RPMI7951 (cell line): ENCODE data around the gene SHROOM2. TPM values are rescaled to one million over a fixed set of nuclear protein-coding genes. Genes with fewer than 3 reads are reported as not detected.
"Not testable (repeated sequence)": the region's sequence is repeated elsewhere in the genome, so short reads cannot be mapped to it uniquely, and the experiment has no call there.

Experiments used
- DNase-seq: peaks from one replicate; pipeline ENCODE4 v3.0.0-alpha.2; 2012; ENCODE audit warnings: low read depth
- total RNA-seq: library from RNA; depleted of rRNA; stranded (reverse); fragments of >200 nt; shearing (Covaris generic); gene quantifications from 2 replicates; pipeline ENCODE4 v1.2.3, GENCODE V29; 2014

The SHROOM2 gene
- total RNA-seq, 1 experiment from 2014 or later, result 27.3 TPM

DNA sequence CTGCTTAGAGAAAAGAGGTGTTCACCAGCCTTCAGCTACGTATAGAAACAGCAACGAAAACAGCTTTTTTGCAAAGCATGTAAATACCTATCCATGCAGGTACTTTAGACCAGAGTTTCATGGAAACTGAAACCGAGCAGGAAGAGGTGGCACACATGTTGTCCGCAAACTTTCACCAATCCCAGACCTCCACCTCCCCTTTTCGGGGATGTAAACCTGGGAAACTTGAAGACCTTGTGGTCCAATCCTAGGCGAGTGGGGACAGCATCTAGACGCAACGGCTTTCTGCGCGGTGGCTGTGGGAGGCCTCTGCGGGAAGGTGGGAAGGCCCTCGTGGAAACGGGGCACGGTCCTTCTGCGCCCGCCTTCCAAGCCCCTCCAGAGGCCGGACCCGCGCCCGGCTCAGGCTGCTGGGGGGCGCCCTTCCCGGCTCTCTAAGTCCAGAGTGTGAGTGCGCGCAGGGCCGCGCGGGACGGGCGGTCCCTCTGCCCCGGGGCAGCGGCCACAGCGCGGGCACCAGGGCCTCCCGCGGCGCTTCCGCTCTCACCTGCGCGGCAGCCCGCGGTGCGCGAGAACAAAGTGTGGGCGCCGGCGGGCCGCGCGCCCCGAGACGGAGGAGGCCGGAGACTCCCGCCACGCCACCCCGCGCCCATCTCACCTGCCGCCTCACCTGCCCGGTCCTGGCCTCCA lies 830 bp upstream of the SHROOM2 start:
- DNase-seq, result no peak

DNA sequence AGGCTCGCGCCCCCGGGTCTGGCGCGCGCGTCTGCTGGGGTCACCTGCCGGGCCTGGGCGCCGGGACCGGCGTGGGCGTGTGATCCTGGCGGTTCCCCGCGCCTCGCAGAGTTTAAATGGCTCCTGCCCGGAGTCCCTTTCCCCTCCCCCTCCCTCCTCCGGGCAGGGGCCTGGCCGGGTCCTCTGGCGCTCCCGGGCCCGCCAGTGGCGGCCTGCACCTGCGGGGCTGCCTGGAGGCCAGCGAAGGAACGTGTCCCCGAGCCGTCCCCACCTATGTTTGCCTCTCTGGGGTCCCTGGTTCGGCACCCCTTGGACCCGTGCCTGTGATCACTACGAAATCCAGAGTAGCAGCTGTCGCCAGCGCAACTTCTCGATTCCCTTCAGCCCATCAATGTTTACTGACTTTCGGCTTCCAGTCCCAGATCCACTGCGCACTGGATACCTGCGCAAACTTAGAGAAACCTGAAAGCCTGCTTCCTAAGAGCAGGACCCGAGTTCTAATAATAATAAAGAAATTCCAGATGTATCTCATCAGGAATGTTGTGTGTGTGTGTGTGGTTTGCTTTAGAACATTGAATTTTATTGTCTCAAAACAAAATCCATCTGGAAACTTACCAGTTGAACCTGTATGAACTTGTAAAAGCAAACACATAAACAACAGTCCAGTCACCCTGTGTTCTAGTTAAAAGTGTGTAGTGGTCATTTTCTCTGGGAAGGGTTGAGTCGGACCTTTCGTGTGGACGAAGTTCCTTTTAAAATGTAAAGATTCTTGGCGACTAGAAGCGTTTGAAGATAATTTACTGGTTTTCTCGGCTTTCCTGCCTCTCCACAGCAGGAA lies 788 bp downstream of the SHROOM2 start:
- no peak for DNase-seq

DNA sequence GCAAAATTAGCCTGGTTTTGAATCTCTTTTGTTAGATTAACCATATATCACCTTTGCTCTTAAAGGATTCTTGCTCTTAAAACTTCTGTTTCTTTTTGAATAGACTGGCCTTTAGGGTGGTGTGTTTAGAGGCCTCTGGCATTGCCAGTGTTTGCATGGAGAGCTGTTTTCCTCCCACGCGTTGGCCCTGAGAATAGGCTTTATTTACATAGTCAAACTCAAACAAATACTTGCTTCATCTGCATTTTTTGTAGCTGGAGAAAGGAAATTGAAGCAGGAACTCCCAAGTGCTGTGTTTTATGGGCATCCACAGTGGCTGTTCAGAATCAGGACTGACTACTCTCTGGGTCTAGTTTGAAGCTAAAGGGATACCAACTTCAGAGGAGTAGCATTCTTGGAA lies 2.7 kb downstream of the SHROOM2 start:
- peak; percentile 28 for DNase-seq

DNA sequence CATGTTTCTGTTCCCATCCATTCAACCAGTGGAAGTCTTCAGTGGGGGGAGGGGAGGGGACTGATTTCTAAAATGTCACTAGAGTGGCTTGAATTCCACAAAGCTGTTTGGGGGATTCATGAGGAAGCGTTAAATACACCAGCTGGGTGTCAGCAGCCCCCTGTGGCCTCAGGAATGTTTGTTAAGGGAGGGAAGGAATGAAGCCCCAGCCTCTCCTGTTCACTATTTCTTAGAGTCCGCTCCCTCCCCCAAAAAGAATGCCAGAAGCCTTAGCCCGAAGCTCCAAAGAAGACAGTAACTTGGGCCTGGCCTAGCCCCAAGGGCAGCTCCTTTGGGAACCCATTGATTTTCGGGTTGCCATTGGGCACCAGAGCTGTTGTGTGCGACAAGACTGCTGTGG lies 3.3 kb downstream of the SHROOM2 start:
- DNase-seq, result no peak

DNA sequence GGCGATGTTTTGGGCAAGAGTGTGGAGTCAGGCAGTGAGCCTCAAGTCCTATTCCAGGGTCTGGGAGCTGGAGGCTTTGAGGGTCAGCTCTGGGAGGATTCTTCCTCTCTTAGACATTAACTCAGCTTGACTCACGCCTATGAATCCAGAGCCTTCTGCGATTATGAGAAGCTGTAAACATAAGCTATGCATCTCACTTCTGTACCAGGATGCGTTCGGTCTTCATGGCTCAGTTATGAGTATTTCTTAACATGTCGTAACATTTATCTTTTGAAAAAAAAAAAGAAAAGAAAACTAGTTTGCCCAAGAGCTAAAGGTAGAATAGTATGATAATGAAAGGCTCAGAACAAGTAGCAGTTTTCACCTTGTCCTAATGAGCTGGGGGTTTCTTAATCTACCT lies 4.6 kb downstream of the SHROOM2 start:
- no peak for DNase-seq

DNA sequence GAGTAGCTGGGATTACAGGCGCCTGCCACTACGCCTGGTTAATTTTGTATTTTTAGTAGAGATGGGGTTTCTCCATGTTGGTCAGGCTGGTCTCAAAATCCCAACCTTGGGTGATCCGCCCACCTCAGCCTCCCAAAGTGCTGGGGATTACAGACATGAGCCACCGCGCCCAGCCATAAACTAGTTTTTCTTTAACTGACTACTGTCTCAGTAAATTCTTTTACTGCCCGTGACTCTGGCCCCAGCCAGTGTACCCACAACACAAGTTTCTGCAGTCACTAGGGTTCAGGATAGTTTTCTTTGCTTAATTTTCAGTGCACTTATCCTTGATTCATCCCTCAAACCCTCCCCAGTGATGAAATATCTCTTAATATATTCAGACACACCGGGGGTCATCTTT lies 8.3 kb downstream of the SHROOM2 start:
- DNase-seq, result no peak

DNA sequence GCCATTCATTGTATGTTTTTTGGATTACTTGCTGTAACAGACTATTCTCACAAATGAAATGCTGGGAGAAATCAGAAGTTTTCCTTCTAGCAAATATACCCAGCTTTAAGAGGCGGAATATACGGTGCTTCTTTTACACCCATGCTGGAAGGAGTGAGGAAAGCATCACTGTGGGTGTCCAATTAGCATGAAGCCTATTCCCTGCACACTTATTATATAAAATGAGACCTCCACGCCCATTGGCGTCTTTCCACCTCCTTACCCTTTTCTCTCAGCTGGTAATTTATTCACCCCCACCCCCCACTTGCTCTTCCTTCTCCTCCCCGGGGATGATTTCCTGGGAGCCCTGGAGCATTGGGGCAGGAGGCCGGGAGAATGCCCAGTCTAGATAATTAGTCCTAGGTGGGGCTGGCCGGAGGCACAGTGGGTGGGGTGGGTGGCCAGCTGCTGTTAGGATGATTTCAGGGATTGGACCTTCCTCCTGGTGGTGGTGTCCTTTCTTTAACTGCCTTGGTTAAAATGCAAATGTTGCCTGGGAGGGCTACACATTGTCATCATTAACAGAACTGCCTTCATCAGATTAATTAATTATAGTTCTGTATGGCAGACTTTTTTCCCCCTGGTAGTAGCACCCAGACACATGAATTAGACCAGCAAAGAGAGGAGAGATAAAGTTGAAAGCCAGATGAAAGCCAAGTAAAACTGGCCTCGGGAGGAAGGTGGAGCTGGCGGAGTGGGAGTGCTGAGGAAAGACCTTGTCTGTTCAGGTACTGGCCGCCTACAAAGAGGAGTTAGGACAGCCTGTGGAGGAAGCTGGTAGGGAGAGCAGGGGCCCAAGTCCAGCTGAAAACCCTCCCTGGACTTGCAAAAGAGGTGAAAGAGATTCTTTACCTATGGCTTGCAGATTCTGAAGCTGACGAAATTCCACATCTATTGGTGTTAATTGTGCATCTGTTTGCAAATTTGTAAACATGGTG lies 11.4 kb downstream of the SHROOM2 start:
- no peak for DNase-seq

DNA sequence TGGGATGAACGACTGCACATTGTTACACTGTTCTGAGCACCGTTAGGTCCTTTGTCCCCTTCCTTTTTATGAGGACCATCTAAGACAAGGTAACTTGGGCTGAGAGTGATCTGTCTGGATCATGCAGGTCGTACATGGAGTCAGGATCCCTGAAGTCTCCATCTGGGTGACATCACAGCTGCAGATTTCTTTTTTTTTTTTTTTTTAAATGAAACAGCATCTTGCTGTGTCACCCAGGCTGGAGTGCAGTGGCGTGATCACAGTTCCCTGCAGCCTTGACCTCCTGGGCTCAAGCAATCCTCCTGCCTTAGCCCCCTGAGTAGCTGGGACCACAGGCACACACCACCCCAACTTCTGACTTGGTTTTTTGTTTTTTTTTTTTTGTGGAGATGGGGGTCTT lies 16.5 kb downstream of the SHROOM2 start:
- DNase-seq, result no peak

DNA sequence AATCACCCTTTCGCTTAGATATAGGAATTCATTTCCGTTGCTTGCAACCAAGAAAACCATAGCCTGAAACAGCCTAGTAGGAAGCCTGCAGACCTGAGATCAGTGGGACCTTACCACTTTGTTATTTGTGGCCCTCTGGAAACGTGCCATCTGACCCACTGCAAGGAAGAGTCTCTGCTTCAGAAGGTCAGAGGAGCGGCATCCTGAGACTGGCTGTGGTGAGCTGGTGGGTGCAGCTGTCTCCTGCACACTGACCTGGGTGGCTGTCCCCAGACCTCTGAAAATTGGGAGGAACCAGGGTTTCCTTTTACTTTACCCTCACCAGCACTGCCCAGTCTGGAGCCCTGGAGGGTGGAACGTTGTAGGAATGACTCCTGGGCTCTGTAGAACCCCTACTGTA lies 18.2 kb downstream of the SHROOM2 start:
- no peak for DNase-seq

DNA sequence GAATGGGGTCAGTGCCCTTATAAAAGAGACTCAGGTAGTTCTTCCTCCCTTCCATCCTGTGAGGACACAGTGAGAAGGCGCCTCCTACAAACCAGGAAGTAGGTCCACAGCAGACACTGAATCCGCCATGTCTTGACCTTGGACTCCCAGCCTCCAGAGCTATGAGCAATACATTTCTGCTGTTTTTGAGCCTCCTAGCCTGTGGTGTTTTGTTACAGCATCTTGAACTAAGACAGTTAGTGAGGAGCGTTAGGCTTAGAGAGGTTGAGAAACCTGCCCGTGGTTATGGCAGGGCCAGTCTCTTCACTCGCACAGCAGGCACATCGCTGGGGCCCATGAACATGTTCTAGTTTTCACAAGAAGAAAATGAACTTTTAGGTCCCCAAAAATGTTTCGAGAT lies 19.7 kb downstream of the SHROOM2 start:
- no peak for DNase-seq

DNA sequence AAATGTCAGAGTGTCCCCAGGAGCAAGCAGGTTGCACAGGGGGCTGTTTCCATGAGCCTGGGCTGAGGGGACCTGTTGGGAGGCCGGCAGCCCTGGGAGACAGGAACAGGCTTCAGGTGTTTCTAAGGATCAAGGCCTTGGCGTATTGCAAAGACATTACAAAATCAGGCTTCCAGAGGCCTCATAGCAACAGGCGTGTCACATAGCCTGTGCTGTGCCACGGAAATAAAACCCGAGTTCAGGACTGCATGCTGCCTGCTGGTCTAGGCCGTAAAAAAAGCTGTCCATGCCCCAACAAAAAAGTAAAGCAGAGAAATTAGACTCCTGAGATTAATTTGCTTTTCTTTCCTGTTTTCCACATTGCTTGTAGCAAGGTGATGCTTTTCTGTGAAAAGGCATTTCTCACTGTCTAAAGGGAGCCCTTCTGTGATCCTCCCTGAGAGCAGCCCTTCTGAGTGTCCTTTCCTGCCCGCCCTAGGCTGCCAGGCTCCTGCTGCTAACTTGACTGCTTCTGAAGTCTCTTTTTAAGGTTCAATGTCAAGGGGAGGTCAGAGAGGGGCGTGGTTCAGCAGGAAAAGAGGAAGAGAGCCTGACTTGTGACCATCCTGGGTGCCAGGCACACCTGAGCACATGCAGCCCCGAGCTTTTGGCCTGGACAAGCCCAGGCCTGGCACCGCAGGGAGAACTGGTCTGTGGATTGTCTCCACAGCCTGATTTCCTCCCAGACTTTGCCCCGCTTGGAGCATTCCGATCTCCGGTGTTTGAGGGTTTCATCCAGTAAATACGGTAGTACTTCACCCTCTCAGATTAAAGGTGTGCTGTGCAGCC lies 21.3 kb downstream of the SHROOM2 start:
- no peak for DNase-seq

DNA sequence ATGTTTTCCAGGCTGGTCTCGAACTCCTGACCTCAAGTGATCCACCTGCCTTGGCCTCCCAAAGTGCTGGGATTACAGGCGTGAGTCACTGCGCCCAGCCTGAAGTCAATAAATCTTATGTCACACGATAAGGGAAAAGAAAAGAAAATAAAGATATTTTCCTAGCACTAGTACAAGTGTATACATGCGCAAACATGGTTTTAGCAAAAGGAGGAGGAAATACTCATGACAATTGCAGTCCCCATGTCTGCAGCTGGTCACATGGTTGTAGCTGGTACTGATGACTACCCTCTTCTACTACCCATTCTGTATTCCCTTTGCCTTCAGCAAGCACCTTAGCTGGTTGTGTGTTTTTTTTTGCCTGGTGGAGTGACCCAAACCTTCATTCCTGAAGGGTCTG lies 23.6 kb downstream of the SHROOM2 start:
- not testable (repeated sequence) for DNase-seq

DNA sequence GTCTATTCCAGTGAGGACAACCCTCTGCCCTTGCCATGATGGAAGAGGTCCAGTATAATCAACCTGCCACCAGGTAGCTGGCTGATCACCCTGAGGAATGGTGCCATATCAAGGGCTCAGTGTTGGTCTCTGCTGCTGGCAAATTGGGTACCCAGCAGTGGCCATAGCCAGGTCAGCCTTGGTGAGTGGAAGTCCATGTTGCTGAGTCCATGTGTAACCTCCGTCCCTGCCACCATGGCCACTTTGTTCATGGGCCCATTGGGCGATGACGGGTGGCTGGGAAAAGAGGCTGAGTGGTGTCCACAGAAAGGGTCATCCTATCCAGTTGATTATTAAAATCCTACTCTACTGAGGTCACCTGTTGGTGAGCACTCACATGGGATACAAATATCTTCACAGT lies 24.9 kb downstream of the SHROOM2 start:
- not testable (repeated sequence) for DNase-seq

DNA sequence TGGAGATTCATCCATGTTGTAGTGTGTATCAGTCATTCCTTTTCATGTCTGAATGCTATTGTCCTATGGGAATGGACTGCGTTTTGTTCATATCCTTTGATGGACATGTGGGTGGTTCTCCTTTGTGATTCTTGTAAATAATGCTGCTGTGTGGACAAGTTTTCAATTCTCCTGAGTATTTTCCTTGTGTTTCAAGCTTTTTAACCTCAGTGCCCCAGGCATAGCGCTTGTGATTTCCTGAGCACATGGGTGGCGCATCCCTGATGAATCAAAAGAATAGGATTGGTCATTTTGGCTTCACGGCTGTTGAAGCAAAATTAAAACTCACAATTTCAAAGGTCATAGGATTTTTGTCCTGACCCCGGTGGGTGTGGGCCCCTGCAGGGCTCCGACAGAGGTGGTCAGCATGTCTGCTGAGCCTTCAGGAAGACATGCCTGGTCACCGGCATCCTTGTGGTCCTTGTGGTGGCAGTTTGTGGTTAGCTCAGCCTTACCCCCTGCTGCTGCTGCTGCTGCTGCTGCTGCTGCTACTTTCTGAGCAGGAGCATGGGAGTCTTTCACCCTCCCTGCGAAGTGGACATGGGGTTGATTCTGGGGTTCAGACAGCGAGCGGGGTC lies 30.0 kb downstream of the SHROOM2 start:
- DNase-seq, result peak; percentile 95

DNA sequence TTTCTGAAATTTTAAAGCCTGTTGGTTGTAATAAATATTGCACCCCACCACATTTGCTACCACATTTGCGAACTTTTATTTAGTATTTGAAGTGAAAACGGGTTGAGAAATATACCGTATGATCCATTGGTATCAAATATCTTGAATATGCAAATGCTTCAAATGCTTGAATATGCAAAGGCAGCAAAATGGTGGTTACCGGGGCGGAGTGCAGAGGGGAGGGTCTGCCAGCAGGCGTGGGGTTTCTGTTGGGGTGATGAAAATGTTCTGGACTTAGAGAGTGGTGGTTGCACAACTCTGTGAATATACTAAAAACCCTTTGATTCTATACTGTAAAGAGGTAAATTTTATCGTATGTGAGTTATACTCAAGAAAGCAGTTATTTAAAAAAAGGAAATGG lies 35.3 kb downstream of the SHROOM2 start:
- DNase-seq, result no peak

DNA sequence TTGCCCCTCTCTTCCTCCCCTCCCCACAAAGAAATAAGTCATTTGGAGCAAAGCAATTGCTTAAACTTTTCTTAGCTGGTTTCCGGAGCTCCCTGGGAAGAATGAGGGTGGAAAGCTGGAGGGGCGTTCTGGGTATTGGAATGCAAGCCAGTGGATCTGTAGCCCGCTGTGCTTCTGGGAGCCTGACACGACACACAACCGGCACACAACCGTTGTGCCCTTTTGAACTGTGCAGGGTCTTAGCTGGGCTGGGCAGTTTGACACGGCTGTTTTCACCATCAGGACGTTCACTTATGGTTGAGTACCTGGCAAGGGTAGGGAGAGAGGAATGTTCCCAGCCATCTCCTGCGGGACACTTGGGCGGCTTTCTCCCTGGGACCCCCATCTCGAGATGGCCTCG lies 38.3 kb downstream of the SHROOM2 start:
- DNase-seq, result no peak

DNA sequence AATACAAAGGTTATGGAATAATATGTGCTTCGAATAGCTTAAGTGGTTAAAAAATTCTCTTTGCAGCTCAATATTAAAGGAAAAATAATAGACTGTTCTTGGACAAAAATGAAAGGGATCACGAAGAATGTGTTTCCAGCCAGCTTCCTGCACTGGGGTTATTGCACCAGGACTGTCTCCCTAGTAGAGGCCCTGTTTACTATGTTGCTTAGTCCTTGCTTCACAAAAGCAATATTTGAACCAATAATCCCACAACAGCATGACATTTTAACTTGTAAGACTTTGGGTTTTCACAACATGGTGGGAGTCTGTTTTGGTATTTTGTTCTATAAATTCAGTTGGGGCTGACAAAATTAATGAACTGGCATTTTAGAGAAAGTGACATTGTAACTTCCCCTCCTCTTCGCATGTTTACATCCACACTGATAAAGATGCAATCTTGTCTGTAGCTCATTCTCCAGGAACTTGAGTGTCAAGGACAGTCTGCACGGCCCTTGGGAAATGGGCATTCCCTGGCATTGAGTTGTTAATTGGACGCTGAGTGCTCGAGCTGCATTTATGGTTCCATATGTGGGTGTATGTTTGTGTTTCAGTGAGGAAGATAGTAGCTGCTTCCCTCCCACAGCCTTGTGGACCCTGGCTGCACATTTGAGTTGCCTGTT lies 39.0 kb downstream of the SHROOM2 start:
- DNase-seq, result no peak

DNA sequence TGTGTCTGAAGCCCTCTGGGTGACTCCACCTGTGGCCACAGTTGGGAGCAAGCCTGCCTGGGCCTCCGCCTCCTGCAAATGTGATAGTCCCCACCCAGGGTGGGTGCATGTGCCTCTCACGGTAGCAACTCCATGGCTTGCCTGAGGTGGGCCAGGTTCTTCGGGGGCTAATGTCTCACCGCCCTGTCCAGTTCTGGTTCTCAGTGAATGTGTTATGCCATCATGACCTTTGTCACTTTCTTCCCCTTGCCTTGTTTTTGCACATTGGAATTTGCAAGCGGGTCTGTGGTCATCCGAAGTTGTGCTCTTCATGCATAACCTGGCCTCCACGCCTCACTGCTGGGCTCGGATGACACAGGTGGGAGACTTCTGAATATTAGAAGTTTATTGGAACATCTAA lies 39.7 kb downstream of the SHROOM2 start:
- no peak for DNase-seq

DNA sequence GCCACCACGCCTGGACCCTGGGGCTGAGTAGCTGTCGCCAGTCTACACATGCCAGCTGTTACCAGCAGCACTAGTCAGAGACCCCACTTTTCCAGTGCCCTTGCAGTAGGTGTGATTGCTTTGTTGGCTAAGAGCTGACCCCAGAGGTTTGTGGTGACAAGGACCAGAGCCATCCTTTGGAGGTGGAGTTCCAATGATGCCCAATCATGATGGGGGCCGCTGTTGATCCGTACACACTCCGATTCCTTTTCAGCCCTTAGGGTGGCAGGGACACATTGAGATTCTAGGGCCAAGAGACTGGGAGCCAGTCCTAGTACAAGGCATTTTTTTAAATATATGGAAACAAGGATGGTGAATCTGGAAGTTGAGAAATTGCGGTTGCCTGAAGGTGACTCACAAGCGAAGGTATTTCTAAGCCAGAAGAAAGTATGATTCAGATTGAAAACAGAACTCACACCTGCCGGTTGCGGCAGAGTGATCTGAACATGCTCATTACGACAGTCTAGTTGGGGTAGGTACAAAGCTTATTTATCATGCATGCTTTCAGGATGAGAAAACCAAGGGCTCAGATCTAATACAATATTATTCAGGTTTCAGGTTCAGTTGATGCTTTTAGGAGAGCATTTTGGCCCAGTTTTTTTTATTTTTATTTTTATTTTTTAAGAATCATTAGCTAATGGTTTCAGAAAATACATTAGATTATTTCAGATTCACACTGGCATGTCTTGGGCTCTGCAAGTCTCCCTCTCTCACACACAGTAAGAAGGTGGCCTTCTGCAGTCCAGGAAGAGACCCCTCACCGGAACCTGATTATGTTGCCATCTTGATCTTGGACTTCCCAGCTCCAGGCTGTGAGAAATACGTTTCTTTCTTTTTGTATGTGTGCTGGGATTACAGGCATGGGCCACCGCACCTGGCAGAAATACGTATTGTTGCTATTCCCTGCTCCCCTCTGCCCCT lies 43.4 kb downstream of the SHROOM2 start:
- DNase-seq, result peak; percentile 92
